NCI-H1417 treated with DMSO at 0.1 percent for 48 hours (cell line): ENCODE results near the gene P2RY6.

Experiments used
- DNase-seq: peaks from one replicate; lab custom pipeline; 2025; lab: John Stamatoyannopoulos, UW

P2RY6 gene

DNA sequence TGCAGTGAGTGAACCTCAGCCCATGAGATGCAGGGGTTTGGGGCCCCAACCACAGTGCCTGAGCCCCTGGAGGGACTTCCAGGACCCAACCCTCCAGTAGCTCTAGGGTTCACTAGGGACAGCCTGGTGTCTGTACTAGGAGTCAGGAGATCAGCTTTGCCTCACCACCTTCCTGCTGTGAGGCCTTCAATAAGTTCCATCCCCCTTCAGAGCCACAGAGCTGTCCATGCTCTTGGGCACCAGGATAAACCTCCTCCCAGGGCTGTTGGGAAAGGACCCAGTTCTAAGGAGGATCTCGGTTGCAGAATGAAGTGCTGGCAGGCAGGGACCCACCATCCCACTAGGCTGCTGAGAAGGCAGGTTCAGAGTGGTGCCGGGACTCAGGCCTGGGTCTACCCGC is 45.7 kb downstream of the P2RY6 start:
- no peak for DNase-seq

- no peak for DNase-seq
These were observed 46.4 kb downstream of the P2RY6 start for GRCh38 chr11:73318501-73319011.

DNA sequence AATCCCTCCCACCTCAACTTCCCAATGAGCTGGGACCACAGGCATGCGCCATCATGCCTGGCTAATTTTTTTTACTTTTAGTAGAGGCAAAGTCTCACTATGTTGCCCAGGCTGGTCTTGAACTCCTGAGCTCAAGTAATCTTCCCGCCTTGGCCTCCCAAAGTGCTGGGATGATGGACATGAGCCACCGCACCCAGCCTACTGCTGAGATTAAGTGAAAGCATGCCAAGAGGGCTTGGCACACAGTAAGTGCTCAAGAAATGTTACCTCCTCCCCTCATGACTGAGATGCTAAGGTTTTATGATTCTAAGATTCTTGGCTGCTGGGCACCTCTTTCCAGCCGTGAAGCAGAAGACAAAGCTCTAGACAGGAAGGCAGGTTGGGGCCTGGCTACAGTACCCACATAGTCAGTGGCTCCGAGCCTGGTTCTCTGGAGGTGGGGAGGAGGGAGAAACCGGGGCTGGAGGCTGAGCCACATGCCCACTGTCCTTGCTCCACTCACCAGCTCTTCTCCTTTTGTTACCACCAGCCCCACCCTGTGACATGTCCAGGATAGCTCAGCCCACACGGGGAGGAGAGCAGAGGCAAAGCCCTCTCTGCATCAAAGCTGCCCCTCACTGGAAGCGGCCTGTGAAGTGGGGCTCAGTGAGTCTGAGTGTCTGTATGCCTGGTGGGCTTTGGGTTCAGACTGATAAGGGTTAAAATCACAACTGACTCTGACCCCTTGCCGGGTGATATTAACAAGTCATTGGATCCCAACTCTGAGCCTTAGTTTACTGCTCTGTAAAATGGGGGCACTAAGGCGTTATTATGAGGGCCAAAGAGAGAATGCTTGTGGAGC is 48.8 kb downstream of the P2RY6 start:
- DNase-seq = no peak

GRCh38 chr11:73321604-73322381 is 49.7 kb downstream of the P2RY6 start:
- no peak for DNase-seq

DNA sequence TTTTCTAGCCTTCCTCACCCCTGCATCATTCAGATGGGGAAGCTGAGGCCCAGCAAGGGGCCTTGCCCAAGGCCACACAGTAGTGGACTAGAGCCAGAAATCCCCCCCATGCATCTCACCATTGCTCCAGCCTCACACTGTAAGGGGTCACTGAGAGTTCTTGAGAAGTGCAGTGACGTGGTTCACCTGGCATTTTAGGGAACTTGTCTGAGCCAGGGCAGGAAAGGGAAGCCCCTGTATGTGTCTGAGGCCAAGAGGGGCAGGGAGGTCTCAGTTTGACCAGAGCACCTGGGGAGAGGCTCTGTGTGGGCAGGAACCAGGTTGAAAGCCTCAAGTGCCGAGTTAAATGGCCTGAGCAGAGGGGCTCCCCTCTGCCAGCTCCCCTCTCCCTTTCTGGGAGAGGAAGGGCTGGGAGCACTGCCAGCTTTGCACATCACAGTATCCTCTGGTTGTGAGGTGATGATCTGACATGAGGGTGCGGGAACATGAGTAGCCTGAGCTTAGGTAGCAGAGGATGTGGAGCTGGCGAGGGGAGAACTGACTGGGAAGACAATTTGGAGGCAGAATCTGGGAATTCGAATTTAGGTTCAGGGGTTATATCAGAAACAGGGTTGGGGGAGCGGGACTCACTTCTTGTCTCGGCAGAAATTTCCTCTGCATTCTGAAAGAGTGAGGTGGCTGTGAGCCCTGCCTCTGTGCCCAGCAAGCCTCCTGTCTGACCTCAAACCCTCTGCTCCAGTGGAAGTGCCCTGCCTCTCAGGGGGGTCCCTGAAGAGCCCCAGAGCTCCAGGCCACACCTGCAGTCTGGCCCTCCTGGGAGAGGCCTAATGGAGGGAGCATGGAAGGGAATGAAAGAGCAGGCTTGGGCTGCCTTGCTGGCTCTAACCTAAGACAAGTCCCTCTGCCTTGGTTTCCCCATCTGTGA is 50.5 kb downstream of the P2RY6 start:
- DNase-seq = no peak

- no peak for DNase-seq
These were observed 51.3 kb downstream of the P2RY6 start for GRCh38 chr11:73323464-73323863.

DNA sequence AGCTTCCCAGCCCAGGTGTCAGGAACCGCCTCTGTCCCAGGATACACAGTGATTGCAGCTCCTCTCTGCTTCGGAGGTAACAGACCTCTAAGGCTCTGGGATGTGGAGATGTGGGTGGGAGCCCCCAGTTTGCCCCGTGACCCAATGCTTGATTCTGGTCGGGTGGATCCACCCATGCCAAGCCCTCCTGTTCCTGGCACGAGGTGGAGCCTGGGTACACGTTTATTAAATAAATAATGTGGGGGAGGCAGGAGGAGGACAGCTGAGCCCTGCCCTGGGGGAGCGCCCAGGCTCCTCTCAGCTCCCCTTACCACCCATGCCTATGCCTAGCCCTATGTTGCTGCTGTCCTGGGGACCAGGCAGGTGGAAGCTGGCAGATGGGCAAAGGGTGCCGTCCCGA is 52.0 kb downstream of the P2RY6 start:
- DNase-seq = no peak

- no peak for DNase-seq
These were observed 52.5 kb downstream of the P2RY6 start for GRCh38 chr11:73324665-73325035.

GRCh38 chr11:73325036-73325981 is 53.2 kb downstream of the P2RY6 start:
- no peak for DNase-seq

GRCh38 chr11:73326929-73327811 is 55.0 kb downstream of the P2RY6 start:
- no peak for DNase-seq

GRCh38 chr11:73327812-73328364 is 55.8 kb downstream of the P2RY6 start:
- DNase-seq = no peak

- DNase-seq = no peak
These were observed 58.5 kb downstream of the P2RY6 start for GRCh38 chr11:73330569-73331093.

- DNase-seq = no peak
These were observed 59.2 kb downstream of the P2RY6 start for GRCh38 chr11:73331138-73331916.

- DNase-seq = no peak
These were observed 61.0 kb downstream of the P2RY6 start for GRCh38 chr11:73333173-73333572.

DNA sequence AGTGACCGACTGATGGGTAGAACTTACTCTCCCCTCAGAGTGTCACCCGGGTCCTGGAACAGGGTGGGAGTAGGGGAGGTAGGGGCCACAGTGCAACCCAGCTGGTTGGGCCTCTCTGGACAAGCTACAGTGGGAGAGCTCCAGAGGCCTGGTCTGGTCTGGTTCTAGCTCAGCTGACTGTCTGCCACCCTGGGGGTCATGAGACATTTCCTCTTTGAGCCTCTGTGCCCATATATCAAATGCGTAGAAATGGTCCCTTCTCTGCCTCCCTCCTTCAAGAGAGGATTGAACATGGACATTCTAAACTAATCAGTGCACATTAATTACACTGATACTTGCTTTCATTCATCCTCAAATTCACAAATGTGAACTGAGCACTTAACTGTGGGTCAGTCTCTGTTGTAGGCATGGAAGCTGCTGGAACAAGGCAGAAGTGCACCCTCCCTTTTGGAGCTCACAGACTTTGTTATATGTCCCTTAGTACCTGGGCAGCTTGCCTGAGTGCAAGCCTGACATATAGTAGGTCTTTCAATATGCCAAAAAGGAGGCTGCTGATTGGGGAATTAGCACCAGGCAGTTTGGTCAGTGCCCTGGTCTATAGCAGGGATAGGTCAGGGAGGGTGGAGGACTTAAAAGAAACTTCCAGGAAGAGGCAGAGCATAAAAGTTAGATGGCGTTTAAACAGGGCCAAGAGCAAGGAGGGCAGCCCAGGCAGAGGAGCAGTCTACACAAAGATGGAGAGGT is 61.7 kb downstream of the P2RY6 start:
- no peak for DNase-seq

DNA sequence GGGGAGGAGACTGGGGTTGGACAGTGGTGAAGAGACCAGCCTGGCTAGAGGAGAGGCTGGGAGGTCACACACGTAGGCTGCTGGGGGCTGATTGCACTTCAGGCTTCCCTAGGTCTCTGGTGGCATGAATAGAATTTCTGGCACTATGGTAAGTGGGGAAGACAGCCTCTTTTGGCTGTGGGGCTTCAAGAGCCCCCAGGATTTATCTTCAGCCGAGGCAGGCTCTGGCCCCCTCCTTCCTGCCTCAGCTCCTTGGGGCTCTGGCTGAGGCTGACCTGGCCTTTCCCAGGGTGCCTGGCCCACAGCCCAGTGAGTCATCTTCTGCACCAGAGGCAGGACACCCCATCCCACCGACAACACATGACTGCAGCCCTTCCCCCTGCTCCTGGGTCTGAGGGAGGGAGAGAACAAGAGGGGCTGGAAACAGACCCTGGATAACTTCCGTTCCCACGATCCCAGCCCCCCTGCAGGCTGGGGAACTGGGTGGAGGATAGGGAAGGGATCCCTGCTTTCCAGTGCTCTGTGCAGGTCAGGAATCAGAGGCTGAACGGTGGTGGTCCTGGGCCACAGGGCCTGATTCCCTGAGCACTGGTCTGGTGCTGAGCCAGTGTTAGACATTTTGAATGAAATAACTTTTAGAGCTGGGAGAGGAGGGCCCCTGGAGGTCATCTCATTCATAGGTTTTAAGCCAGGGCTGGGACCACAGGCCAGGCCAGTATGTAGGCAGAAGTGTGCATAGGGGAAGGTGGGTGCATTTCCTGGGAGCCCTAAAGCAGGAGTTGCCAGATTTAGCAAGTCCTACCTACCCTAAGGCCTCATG is 62.5 kb downstream of the P2RY6 start:
- DNase-seq = no peak
